Measurements from ENCODE around the gene CMSS1. TPM values are rescaled to one million over a fixed set of nuclear protein-coding genes. Genes with fewer than 3 reads are reported as not detected.
A peak's percentile ranks its signal among the peaks of the same experiment; 100 is the strongest.

CMSS1 gene
- total and polyA plus RNA-seq, 2 of the 13 experiments (the other 11 are each of a cell fraction or from before 2014, with no cell fraction given) = 6.4 to 48.7 TPM

GRCh38 chr3:99920481-99921376 lies 103.1 kb downstream of the CMSS1 start:
- FAIRE-seq = peak; percentile 91
- ChIA-PET CTCF (ENCODE audit: low intra/inter-chr PET ratio, low total read pairs) (no interaction called here), POLR2A (interaction anchor here (0.7 to 2.8 kb wide), 27 partner anchors 11 to 340 kb away, joined by 3 to 32 read pairs (median 5); partner anchors contain the start of gene TBC1D23)
- ATAC-seq = peak; percentile 89
- H2AFZ ChIP-seq (ENCODE audit: low read length) = no peak overlapping the region
- peaks cover 4% of the 10 kb centered on the region for H3K79me2 ChIP-seq (ENCODE audit: insufficient read depth, low read length)
- in situ Hi-C loops (cut with HindIII; ENCODE audit: extremely low pct_ligation_motif_present, low pct_unique_long_range_greater_than_20kb) = no loop called here
- DNase-seq (ENCODE audit: low spot score) = peak; percentile 97
- peak overlapping the region in 2 of 3 experiments; percentile 17 to 42; a peak in 1 of 6 replicates for H3K4me3 ChIP-seq (replicated peaks in 1 of 3; ENCODE audit: insufficient read depth in 1 of 3, low read depth in 2 of 3, low read length in 3 of 3)
- no peaks in the 10 kb centered on the region for H3K36me3 ChIP-seq (replicated peaks in 1 of 2; ENCODE audit: control insufficient read depth in 1 of 2, insufficient read depth in 2 of 2, low read length in 2 of 2)
- H3K9me3 ChIP-seq (ENCODE audit: low read length) = no peaks in the 10 kb centered on the region
- WGBS (ENCODE audit: low lambda C conversion rate) = 1% methylated on average over 10 of the region's 10 CpGs
- TSS peak; percentile 60 for BruUV-seq (replicated peaks)
- peak overlapping the region; percentile 74 for H3K9ac ChIP-seq (ENCODE audit: insufficient read depth, low read depth, low read length)
- H3K4me2 ChIP-seq (ENCODE audit: low read depth, low read length) = peak overlapping the region; percentile 67
- H4K20me1 ChIP-seq (ENCODE audit: insufficient read depth, low read length) = no peaks in the 10 kb centered on the region
- peak overlapping the region; percentile 94 for H3K27ac ChIP-seq (ENCODE audit: extremely low read length, insufficient read depth, low read length)
- intact Hi-C loops (cut with micrococcal nuclease; ENCODE audit: unreplicated experiment) = loop anchor here (2.0 to 5.0 kb wide), 3 partner anchors 20 to 63 kb away; no protein-coding TSS in a partner anchor
- peaks cover 100% of the 10 kb centered on the region for H3K4me1 ChIP-seq (ENCODE audit: insufficient read depth, low read length)
- H3K27me3 ChIP-seq (ENCODE audit: control insufficient read depth in 1 of 2, insufficient read depth in 2 of 2, low read length in 2 of 2) = no peaks in the 10 kb centered on the region
- TF ChIP-seq ZNF124 (CRISPR knock-in tag; IDR thresholded peaks at IDR 0.05) (0 out of 2 replicates have a peak, but pooled peaks have one; percentile 24), CBX1 (IDR thresholded peaks at IDR 0.05; ENCODE audit: low read depth) (no peak), MED13 (CRISPR knock-in tag; IDR thresholded peaks at IDR 0.05) (0 out of 2 replicates have a peak, but pooled peaks have one; percentile 49), RORA (CRISPR knock-in tag; IDR thresholded peaks at IDR 0.05) (0 out of 2 replicates have a peak, but pooled peaks have one; percentile 73), AGO1 (IDR thresholded peaks at IDR 0.05; ENCODE audit: low read depth, low read length, poor library complexity, severe bottlenecking) (no peak), PITX1 (CRISPR knock-in tag; IDR thresholded peaks at IDR 0.05) (peak; percentile 36), SMAD3 (CRISPR knock-in tag; IDR thresholded peaks at IDR 0.05) (no peak; the same call in 1 of the 2 replicates), ZNF567 (CRISPR knock-in tag; IDR thresholded peaks at IDR 0.05; ENCODE audit: borderline replicate concordance) (0 out of 2 replicates have a peak, but pooled peaks have one; percentile 27), TAF1 (CRISPR knock-in tag; IDR thresholded peaks at IDR 0.05) (no peak; the same call in 1 of the 2 replicates), ZFP36L2 (CRISPR knock-in tag; IDR thresholded peaks at IDR 0.05) (no peak), ADNP (CRISPR knock-in tag; IDR thresholded peaks at IDR 0.05) (no peak), ETV5 (CRISPR knock-in tag; IDR thresholded peaks at IDR 0.05; ENCODE audit: borderline replicate concordance) (peak; percentile 98), SP5 (CRISPR knock-in tag; IDR thresholded peaks at IDR 0.05; ENCODE audit: borderline replicate concordance, low read depth) (peak; percentile 82), ZNF510 (CRISPR knock-in tag; IDR thresholded peaks at IDR 0.05; ENCODE audit: low read depth) (peak; percentile 72; the same call in 1 of the 2 replicates), MAF1 (CRISPR knock-in tag; IDR thresholded peaks at IDR 0.05; ENCODE audit: borderline replicate concordance) (no peak), AGO2 (optimal IDR thresholded peaks at IDR 0.05; ENCODE audit: low read depth, low read length) (no peak), ZFP36L1 (CRISPR knock-in tag; IDR thresholded peaks at IDR 0.05) (no peak), CHD2 (IDR thresholded peaks at IDR 0.05; ENCODE audit: low read depth, low read length) (no peak; the same call in 1 of the 2 replicates), PHB2 (IDR thresholded peaks at IDR 0.05; ENCODE audit: partially characterized antibody) (no peak), HNRNPUL1 (IDR thresholded peaks at IDR 0.05; ENCODE audit: low read depth, low read length) (no peak), ZNF614 (CRISPR knock-in tag; IDR thresholded peaks at IDR 0.05; ENCODE audit: borderline replicate concordance) (peak; percentile 63), ZFP1 (CRISPR knock-in tag; IDR thresholded peaks at IDR 0.05) (no peak), SIX4 (CRISPR knock-in tag; IDR thresholded peaks at IDR 0.05) (peak; percentile 71), SALL1 (CRISPR knock-in tag; IDR thresholded peaks at IDR 0.05) (peak; percentile 86), SSRP1 (CRISPR knock-in tag; IDR thresholded peaks at IDR 0.05) (peak; percentile 69; the same call in 1 of the 2 replicates), GZF1 (CRISPR knock-in tag; IDR thresholded peaks at IDR 0.05) (no peak), ZNF446 (CRISPR knock-in tag; IDR thresholded peaks at IDR 0.05) (no peak), PHF20 (CRISPR knock-in tag; IDR thresholded peaks at IDR 0.05) (no peak)
- TF ChIP-seq, protein P1, sequence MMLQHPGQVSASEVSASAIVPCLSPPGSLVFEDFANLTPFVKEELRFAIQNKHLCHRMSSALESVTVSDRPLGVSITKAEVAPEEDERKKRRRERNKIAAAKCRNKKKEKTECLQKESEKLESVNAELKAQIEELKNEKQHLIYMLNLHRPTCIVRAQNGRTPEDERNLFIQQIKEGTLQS (CRISPR knock-in tag; IDR thresholded peaks at IDR 0.05) = no peak

Data from HepG2 (cell line).